SU-DHL-6 (cell line): Measurements from ENCODE around the gene MSANTD1.

ENCODE experiments used
- H2AFZ ChIP-seq: fragments of 200-600 bp; sonication (generic); 2 replicates; pipeline ENCODE4 v1.6.1; 2014; ENCODE audit warnings: low read depth, mild to moderate bottlenecking, moderate library complexity, mixed read lengths, antibody characterized with exemption, low read length; ENCODE audit not compliant: severe bottlenecking
- H3F3A ChIP-seq: fragments of 200-600 bp; shearing (Covaris generic); 2 replicates; pipeline ENCODE4 v1.6.0; 2016; ENCODE audit warnings: antibody characterized with exemption, mild to moderate bottlenecking; ENCODE audit not compliant: insufficient read depth
- H3K27ac ChIP-seq: fragments of 200-600 bp; sonication (generic); 2 replicates; pipeline ENCODE4 v1.5.1; 2016; ENCODE audit warnings: low read depth, mild to moderate bottlenecking, low read length, moderate library complexity, mixed read lengths
- H3K27me3 ChIP-seq: fragments of 200-600 bp; sonication (generic), shearing (Covaris generic); 2 replicates; pipeline ENCODE4 v1.6.0; 2014; ENCODE audit warnings: mild to moderate bottlenecking, low read length
- H3K36me3 ChIP-seq: fragments of 200-600 bp; sonication (generic); 2 replicates; pipeline ENCODE4 v1.6.1; 2014; ENCODE audit warnings: mild to moderate bottlenecking, low read length, mixed read lengths
- H3K4me2 ChIP-seq: fragments of 300-600, 200-600 bp; shearing (Covaris generic), sonication (generic); 2 replicates; pipeline ENCODE4 v1.6.0; 2014; ENCODE audit warnings: low read length, low read depth, mild to moderate bottlenecking; ENCODE audit not compliant: poor library complexity, severe bottlenecking
- H3K4me3 ChIP-seq: fragments of 200-600 bp; sonication (generic); 2 replicates; pipeline ENCODE4 v1.5.1; 2014; ENCODE audit warnings: antibody characterized with exemption, low read length, mild to moderate bottlenecking, mixed read lengths; ENCODE audit not compliant: insufficient read depth, poor library complexity, severe bottlenecking
- H3K79me2 ChIP-seq: fragments of 200-600 bp; sonication (generic); 2 replicates; pipeline ENCODE4 v1.6.1; 2014; ENCODE audit warnings: mild to moderate bottlenecking, low read length, moderate library complexity; ENCODE audit not compliant: insufficient read depth
- H3K9ac ChIP-seq: fragments of 200-600 bp; sonication (generic); 2 replicates; pipeline ENCODE4 v1.7.0; 2014; ENCODE audit warnings: mild to moderate bottlenecking, low read length
- H3K9me2 ChIP-seq: fragments of 200-600 bp; sonication (generic); replicated peaks from 2 replicates; pipeline ENCODE4 v1.6.1; 2014; ENCODE audit warnings: low read length; ENCODE audit not compliant: insufficient read depth
- H3K9me3 ChIP-seq: fragments of 200-600 bp; sonication (generic); 2 replicates; pipeline ENCODE4 v1.6.1; 2014; ENCODE audit warnings: low read length, mixed read lengths; ENCODE audit not compliant: insufficient read depth
- H4K20me1 ChIP-seq: fragments of 200-600 bp; sonication (generic); 2 replicates; pipeline ENCODE4 v1.6.1; 2014; ENCODE audit warnings: low read depth, mild to moderate bottlenecking, antibody characterized with exemption, low read length, moderate library complexity, mixed read lengths
- EZH2phosphoT487 ChIP-seq: fragments of 200-600 bp; sonication (generic), shearing (Covaris generic); conservative IDR thresholded peaks from 2 replicates; pipeline ENCODE4 v1.6.1; 2018; ENCODE audit warnings: mild to moderate bottlenecking, antibody characterized with exemption, low read length, moderate library complexity, mixed read lengths
- TF ChIP-seq, protein P1 (sequence below): fragments of 200-600 bp; sonication (generic); IDR thresholded peaks from one replicate; pipeline ENCODE4 v1.5.1; 2017; ENCODE audit warnings: antibody characterized with exemption, mild to moderate bottlenecking, low read length, moderate library complexity; ENCODE audit not compliant: insufficient read depth, poor library complexity, severe bottlenecking

The MSANTD1 gene

DNA sequence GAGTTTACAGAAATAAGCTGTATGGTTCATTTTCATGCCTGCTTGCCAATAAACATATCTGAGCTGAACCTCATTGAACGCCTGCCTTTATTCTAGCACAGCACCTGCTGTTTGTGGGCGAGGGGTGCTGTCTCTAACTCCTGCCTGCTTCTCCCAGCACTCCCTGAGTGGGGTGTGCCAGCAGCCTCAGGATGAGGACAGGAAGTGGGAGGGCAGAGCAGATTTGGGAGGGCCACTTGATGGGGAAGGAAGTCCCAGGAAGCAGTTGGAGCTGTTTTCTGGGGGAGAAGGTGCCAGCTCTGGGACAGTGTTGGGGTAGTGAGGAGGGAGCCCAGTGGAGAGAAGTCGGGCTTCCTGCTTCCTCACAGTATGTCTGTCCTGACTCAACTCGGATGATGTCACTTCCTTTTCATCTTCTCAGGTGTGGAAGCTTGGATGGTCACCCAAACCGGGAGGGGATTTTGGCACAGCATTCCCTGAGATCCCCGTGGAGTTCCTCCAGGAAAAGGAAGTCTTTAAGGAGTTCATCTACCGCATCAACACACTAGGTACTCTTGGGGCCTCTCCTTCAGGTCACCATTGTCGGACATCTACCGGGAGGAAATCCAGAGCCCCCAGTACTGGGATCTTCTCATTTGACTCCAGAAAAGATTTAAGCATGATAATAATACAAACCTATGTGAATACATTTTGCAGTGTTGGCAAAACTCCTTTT, 29.0 kb upstream of the MSANTD1 start:
- Histone ChIP-seq H3K9me2 (no peaks in the 10 kb centered on the region), H3K27me3 (no peaks in the 10 kb centered on the region), H3K4me3 (no peak overlapping the region), H3F3A (no peaks in the 10 kb centered on the region), H2AFZ (no peak overlapping the region), H4K20me1 (no peaks in the 10 kb centered on the region), H3K9me3 (no peaks in the 10 kb centered on the region), H3K79me2 (no peaks in the 10 kb centered on the region), H3K36me3 (peaks cover 6% of the 10 kb centered on the region; the same call in 1 of the 2 replicates), H3K9ac (no peak overlapping the region), H3K27ac (no peak overlapping the region), H3K4me2 (no peak overlapping the region)
- no peak for TF ChIP-seq EZH2phosphoT487
- TF ChIP-seq, protein P1, sequence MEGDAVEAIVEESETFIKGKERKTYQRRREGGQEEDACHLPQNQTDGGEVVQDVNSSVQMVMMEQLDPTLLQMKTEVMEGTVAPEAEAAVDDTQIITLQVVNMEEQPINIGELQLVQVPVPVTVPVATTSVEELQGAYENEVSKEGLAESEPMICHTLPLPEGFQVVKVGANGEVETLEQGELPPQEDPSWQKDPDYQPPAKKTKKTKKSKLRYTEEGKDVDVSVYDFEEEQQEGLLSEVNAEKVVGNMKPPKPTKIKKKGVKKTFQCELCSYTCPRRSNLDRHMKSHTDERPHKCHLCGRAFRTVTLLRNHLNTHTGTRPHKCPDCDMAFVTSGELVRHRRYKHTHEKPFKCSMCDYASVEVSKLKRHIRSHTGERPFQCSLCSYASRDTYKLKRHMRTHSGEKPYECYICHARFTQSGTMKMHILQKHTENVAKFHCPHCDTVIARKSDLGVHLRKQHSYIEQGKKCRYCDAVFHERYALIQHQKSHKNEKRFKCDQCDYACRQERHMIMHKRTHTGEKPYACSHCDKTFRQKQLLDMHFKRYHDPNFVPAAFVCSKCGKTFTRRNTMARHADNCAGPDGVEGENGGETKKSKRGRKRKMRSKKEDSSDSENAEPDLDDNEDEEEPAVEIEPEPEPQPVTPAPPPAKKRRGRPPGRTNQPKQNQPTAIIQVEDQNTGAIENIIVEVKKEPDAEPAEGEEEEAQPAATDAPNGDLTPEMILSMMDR = no peak

DNA sequence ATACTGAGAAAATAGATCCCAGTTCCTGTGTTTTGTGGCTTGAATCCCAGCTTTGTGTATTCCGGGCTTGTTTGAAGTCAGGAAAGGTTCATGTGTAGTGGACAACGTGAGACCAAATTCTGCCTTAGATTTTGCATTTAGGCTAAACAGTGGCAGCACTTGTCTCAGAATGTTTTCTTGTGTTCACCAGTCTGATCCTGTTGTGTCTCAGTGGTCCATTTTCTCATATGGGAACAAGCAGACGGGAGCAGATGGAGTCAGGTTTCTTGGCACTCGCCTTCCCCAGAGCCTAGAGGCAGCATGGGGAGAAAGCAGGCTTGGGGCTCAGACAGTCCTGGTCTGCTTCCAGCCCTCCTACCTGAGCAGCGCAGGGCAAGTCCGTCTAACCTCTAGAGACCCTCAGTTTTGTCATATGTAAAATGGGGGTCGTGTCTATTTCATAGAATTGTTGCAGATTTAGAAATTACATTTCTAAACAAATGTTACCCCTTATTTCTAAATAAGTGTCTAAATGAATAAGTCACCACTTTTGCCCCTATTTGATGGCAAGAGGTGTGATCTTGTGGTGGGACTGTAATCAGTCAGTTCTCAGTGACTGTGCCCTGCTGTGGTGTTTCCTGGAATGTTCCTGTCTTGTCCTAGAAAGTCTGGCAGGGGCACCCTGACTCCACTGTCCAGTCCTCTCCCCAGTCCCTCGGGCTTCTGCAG, 28.3 kb upstream of the MSANTD1 start:
- Histone ChIP-seq H3K79me2 (no peaks in the 10 kb centered on the region), H3K27me3 (no peaks in the 10 kb centered on the region), H4K20me1 (no peaks in the 10 kb centered on the region), H3K9me3 (no peaks in the 10 kb centered on the region), H3K9me2 (no peaks in the 10 kb centered on the region), H3K36me3 (peaks cover 4% of the 10 kb centered on the region; the same call in 1 of the 2 replicates), H3K4me2 (no peak overlapping the region), H3K27ac (no peak overlapping the region), H3K9ac (no peak overlapping the region), H2AFZ (no peak overlapping the region), H3F3A (no peaks in the 10 kb centered on the region), H3K4me3 (no peak overlapping the region)
- TF ChIP-seq EZH2phosphoT487 = no peak
- TF ChIP-seq, protein P1 = no peak

DNA sequence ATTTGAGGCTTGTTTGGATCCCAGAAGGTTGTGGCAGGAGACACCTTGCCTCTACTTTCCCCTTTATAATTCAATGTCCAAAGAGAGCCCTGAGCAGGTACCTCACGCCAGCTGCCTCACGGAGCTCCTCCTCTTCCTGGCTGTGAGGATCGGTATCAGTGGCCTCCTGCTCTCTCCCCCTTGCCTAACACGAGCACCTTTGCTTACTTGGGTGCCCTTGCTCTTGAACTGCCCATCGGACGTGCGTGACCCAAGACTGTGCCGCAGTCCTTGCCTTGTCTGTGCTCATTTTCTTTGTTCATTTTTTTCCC, 27.8 kb upstream of the MSANTD1 start:
- Histone ChIP-seq H3F3A (no peaks in the 10 kb centered on the region), H3K27ac (no peak overlapping the region)

More for the DNA sequence above, 27.8 kb upstream of the MSANTD1 start:
- H3K79me2 ChIP-seq = no peaks in the 10 kb centered on the region
- H3K4me3 ChIP-seq = no peak overlapping the region
- H3K4me2 ChIP-seq = no peak overlapping the region
- H3K9me3 ChIP-seq = no peaks in the 10 kb centered on the region
- H3K27me3 ChIP-seq = no peaks in the 10 kb centered on the region
- peaks cover 1% of the 10 kb centered on the region; the same call in 1 of the 2 replicates for H3K36me3 ChIP-seq
- no peaks in the 10 kb centered on the region for H4K20me1 ChIP-seq
- no peak overlapping the region for H2AFZ ChIP-seq
- no peaks in the 10 kb centered on the region for H3K9me2 ChIP-seq
- H3K9ac ChIP-seq = no peak overlapping the region
- TF ChIP-seq EZH2phosphoT487 = no peak
- TF ChIP-seq, protein P1 = no peak
